Bone marrow (tissue), 2 donors: ENCODE data around the gene RSKR.
"Not testable (repeated sequence)": the region's sequence is repeated elsewhere in the genome, so short reads cannot be mapped to it uniquely, and the experiment has no call there.

ENCODE experiments used
- DNase-seq, 2 donors: peaks; one replicate each; lab custom pipeline; 2025; lab: John Stamatoyannopoulos, UW

Gene RSKR, protein sequence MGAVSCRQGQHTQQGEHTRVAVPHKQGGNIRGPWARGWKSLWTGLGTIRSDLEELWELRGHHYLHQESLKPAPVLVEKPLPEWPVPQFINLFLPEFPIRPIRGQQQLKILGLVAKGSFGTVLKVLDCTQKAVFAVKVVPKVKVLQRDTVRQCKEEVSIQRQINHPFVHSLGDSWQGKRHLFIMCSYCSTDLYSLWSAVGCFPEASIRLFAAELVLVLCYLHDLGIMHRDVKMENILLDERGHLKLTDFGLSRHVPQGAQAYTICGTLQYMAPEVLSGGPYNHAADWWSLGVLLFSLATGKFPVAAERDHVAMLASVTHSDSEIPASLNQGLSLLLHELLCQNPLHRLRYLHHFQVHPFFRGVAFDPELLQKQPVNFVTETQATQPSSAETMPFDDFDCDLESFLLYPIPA

DNA sequence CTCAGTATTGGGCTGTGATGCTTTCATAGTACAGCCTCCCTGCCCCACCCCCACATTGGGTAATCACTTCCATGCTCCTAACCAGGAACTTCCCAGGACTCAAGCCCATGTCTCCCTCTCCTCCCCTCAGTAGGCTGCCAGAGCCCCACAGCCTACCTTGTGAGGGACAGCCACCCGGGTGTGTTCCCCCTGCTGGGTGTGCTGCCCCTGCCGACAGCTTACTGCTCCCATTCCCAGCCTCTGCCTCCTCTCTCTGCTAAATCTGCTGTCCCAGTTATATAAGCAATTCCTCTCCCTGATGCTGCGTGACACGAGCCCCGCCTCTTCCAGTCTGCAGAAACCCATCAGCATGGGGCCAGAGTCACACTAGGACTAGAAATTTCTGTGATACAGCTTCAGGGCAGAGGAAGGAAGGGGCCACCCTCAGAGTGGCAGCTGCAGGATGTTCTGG, at the start of gene RSKR:
RSKR (minus strand) TSS at position 255 of the 451 bp plus-strand sequence; CDS start at position 231, 24 bp downstream.
- peak in 1 of 2 donors; percentile 33 for DNase-seq

DNA sequence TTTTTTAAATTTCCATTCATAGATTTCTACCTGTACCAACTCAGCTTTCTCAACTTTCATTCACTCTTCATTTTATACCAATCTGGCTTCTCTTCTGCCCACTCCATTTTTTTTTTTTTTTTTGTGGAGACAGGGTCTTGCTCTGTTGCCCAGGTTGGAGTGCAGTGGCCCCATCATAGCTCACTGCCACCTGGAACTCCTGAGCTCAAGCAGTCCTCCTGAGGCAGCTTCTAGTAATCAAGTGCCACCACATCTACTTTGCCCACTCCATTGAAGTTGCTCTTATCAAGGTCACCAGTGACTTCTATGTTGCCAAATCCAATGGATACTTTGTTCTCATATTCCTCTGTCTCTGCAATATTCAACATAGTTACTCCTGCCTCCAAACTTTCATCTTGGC, 49.7 kb upstream of the RSKR start:
- DNase-seq: no peak

DNA sequence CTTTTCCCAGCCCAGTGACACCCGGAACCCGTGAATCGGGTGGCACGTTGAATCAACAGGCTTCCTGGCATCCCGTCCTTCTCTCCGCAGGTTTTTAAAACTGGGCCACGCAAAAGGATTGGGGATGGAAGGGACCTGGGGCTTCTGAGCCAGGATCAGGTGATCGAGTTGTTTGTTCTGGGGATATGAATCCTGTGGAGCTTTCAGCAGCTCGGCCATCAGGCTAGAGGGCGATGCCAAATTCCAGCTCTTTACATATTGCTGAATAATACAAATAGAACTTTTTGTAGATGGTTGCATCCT, 48.5 kb upstream of the RSKR start:
- no peak for DNase-seq

DNA sequence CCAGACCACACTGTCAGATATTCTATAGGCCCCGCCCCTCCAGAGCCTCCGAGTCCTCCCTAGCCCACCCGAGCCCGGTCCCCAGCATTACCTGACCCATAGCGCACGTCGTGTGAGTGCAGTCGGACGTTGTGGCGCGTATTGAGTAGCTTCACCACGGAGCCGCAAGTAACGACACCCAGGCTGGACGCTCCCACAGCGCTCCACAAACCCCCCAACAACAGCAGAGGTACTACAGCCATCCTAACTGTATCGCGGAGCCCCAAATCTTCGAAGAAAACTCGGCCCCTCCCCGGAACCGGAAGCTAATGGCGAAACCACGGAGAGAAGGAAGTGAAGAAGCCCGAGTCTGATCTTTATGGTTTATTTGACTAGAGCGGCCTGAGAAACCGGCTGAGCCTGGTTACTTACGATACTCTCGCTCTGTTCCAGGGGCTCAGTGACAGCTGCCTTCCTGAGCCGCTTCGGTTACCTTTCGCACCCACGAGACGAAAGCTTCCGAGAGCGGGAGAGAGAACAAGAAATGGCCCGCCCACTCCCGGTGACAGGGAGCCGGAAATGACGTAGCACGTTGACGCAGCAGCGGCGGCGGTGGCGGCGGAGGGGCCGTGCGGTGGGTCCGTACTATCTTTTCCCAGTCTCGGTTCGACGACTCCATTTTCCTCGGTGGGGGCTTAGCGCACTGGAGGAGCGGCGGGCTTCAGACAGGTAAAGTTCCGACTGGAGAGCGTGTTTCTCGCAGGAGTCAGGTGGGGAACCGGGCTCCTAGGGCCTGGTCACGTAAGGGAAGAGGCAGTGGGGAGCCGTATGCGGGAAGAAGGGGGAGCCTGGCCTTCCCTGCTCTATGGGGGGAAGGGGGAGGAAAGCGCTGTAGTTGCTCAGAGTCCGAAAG, 47.9 kb upstream of the RSKR start, which contains the start of the genes SDF2 and SUPT6H:
SDF2 (minus strand) TSS at position 272 of the 892 bp plus-strand sequence; CDS start at position 242, 30 bp downstream.
SUPT6H (plus strand) TSS at position 571 of the 892 bp plus-strand sequence. CDS start 11,197 bp downstream, outside the sequence.
- peak; percentile 93 to 97 for DNase-seq

DNA sequence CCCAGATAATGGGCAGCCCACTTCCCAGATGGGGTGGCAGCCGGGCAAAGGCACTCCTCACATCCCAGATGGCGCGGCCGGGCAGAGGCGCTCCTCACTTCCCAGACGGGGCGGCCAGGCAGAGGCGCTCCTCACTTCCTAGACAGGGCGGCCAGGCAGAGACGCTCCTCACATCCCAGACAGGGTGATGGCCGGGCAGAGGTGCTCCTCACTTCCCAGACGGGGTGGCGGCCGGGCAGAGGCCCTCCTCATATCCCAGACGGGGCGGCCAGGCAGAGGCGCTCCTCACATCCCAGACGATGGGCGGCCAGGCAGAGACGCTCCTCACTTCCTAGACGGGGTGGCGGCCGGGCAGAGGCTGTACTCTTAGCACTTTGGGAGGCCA, 45.5 kb upstream of the RSKR start:
- DNase-seq: not testable (repeated sequence)

DNA sequence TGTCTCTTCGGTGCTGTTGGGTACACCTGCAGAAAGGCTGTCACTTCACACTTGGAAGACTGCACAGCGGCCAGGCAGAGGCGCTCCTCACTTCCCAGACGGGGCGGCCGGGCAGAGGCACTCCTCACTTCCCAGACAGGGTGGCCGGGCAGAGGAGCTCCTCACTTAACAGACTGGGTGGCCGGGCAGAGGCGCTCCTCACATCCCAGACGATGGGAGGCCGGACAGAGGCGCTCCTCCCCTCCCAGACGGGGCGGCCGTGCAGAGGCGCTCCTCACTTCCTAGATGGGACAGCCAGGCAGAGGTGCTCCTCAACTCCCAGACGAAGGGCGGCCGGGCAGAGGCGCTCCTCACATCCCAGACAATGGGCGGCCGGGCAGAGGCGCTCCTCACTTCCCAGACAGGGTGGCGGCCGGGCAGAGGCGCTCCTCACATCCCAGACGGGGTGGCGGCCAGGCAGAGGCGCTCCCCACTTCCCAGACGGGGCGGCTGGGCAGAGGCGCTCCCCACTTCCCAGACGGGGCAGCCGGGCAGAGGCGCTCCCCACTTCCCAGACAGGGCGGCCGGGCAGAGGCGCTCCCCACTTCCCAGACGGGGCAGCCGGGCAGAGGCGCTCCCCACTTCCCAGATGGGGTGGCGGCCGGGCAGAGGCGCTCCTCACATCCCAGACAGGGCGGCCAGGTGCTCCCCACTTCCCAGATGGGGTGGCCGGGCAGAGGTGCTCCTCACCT, 44.9 kb upstream of the RSKR start:
- not testable (repeated sequence) for DNase-seq

GRCh38 chr17:28658342-28658741, 44.4 kb upstream of the RSKR start:
- not testable (repeated sequence) for DNase-seq

- DNase-seq: no peak
Observed at GRCh38 chr17:28657756-28658155, 43.8 kb upstream of the RSKR start.

DNA sequence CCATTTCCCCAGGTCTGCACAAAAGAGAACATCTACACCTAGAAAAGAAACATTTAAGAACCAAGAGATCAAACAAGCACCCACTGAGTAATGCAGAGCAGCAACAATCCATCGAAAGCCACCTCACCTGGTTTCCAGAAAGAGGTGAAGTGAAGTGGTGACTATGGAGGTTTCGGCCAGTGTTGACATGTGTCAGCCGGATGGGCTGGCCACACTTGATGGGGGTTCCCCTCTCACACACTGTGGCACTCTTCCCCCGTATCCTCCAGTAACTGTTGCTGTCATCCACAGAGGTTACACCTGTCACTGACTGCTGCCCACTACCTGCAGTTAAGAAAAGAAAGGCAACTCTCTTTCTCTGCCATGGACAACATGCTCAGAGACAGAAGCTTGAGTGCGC, 41.2 kb upstream of the RSKR start:
- no peak for DNase-seq

- DNase-seq: no peak
Observed at GRCh38 chr17:28648698-28649097, 34.7 kb upstream of the RSKR start.

DNA sequence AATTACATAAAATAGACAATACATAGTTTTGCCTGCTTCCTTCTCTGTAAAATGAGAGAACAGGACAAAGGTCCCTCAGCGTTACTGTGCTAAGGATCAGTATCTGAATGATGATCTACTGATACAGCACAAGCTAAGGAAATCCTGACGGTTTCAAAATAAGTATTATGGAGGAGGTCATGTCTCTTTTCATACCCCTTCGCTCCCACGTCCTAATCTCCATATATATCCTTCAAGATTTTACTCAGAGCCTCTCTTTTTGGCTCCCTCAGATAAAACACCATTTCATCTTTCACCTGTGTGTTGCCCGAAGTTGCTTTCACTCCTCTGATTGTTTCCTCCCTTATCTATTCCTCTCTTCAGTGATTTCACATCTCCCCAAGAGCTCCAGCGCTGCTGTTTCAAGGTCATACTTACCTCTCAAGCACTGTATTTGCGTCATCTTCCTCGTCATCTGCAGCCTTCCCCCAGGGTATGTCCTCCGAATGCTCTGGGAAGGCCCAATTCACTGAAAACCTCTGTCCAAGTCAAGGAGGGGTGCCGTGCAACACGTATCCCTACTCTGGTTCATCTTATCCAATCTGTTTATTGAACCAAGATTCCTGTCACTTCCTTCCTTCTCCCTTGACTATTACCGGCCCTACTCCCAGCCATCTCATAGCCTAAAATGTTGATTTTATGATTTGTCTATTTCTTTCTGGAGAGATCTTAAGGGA, 32.2 kb upstream of the RSKR start:
- no peak for DNase-seq

- no peak for DNase-seq
Observed at GRCh38 chr17:28645576-28645939, 31.6 kb upstream of the RSKR start.

DNA sequence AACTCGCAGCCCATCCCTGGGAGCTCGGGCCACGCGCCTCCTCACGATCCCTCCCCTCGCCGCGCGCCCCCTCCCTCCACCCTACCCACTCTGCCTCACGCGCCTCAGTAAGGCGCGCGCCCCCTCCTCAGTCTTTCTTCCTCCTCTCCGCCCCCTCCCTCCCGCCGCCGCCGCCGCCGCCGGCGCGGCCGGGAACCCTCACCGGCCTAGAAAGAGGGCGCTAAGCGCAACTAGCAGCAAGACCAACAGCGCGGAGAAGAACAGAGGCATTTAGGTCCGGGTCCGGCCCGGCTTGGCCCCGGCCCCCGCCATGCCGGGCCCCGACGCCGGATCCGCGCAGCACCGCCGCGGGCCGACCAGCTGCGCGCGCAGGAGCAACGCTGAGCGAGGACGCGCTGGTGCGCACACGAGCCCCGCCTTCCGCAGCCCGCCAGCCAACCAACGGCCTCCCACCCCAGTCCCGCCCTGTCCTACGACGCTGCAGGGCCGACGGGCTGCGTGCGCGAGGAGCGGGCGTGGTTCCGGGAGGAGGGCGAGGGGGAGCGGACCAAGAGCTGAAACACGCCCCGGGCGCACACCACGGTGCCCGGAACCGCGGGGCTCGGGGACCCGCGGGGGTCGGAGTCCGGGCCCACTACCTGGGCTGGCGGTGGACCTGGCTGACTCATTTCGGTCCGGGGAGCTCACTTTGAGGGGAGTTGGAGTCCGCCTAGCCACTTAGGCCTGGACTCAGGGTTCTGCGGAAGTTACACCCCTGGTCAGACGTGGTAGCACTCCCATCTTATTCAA, 31.0 kb upstream of the RSKR start, which contains the start of gene BLTP2:
BLTP2 (minus strand) TSS at position 372 of the 789 bp plus-strand sequence; CDS start at position 270, 102 bp downstream.
- DNase-seq: peak; percentile 87 to 93

DNA sequence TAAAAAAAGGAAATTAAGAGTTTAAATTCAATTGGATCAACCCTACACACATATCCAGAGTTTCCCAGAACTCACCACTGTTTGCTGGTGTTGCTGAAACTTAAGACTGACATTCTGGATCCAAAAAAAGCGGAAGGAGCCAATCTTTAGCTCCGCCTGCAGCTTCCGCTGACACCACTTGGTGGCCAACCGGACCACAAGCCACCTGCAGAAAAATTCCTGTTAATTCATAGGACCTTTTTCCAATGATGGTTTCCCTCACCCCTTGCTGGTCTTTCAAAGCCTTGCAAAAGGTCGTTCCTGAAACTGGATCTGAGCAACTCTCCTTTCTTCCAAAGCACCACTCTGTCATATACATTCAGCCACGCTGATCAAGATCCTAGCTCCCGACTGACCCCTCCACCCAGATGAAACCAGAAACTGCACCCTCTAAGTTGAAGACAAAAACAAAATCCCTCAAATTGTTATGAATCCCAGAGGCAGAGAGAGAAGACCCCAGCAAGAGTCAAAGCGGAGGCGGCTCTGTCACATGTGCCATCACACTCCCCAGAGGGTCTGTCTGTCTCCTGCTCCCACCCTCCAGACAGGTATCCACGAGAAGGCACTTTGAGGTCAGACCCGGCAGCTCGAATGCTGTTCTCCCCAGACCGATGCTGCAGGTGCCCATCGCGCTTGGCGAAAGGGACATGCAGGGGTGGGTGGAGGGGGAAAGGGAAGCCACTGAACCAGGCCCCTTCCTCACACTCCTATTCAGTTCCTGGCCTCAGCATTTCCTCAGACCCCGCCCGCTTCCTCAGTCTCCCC, 30.2 kb upstream of the RSKR start:
- DNase-seq: peak in 1 of 2 donors; percentile 43

DNA sequence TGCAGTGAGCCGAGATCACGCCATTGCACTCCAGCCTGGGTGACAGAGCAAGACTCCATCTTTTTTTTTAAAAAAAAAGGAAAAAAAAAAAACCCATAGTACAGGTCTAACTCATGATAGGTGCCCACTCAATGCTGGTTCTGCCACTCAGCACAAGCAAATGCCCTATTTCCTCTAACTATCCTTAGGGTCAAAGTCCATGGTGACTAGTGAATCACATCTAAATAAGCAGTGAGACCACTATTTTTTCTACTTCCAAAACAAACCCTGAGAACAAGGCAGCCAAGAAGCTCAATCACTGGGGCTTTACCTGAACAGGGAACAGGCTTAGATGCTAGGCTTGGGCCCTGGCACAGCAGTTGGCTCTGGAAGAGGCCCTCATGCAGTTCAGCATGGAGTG, 27.6 kb upstream of the RSKR start:
- no peak for DNase-seq

GRCh38 chr17:28635506-28635905, 21.5 kb upstream of the RSKR start:
- no peak for DNase-seq

DNA sequence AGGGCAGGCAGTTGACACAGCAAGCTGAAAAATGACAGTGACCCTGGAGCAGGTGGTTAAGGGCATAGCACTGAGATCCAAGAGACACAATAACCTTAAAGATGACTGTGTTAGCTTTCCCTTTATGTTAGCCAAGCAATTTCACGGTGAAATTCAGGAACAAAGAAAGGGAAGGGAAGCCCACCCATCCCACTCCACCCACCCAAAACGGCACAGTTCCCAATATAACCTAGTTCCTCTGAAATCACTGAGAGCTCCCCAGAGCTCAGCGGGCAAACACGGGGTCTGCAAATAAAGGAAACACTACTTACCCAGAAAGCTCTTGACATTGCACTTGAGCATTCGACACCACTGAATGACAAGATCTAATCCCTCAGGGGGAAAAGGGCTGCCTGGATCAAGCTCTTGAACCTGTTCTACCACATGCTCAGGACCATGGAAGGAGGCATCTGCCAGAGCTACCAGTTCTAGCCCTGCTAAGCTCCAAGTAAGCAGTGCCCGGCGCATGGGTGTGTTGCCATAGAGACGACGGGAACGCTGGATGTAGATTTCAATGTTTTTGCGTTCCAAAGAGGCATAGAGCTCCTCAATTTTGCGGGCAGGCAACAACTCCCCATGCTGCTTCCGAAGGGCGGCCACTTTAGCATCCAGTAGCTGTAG, 20.4 kb upstream of the RSKR start:
- no peak for DNase-seq

GRCh38 chr17:28626818-28627217, 12.8 kb upstream of the RSKR start:
- DNase-seq: no peak

DNA sequence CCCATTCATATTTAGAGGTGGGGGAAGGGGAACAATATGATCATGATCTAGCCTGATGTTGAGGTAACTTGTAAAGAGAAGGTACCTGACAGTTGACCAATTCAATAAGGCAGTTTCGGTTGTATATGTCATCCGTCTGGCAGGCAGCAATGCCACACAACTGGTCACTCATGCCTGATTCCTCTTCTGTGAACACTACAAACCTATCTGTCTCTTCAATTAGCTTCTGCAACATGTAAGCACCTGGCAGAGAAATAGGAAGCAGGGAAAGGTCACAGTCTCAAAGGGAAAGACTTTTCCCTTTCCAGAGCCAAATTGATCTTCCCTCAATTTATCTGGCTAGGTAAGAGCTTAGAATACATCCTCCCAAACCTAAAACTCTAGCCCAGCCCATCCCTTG, 10.2 kb upstream of the RSKR start:
- no peak for DNase-seq
